Stimulated activated CD4-positive, alpha-beta T cell treated with anti-CD3 and anti-CD28 coated beads, Interleukin-1b, Interleukin-23, amount 100 ng/mL, for 24 hours (primary cell): ENCODE data around the gene CYLD.

ENCODE experiments used
- DNase-seq, 4 experiments: peaks; one replicate each; pipeline ENCODE4 v3.0.0-alpha.2; 2020; ENCODE audit warnings: low read depth in 4 of 4, low spot score in 1 of 4

Gene CYLD

DNA sequence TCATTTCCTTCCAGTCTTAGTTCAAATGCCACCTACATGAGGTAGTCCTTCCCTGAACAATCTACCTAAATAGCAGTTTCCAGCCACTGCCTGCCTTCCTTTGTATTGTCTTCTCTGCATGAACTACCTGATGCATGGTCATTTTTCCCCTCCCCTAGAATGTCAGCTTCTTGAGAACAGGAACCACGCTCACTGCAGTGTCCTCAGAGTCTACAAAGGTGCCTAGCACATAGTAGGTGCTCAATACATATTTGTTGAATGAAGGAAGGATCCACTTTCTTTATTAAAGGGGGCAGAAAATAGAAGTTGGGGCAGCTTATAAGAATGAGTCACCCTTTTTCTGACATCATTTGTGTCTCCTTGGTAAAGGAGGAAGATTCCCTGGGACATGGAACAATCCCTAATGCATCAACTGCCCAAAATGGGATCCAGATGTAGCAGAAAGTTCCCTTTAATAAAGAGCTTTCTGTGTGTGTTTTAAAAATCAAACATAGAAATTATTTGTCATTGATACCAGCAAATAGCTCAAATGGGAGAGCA, 4.4 kb upstream of the CYLD start:
- no peak for DNase-seq

DNA sequence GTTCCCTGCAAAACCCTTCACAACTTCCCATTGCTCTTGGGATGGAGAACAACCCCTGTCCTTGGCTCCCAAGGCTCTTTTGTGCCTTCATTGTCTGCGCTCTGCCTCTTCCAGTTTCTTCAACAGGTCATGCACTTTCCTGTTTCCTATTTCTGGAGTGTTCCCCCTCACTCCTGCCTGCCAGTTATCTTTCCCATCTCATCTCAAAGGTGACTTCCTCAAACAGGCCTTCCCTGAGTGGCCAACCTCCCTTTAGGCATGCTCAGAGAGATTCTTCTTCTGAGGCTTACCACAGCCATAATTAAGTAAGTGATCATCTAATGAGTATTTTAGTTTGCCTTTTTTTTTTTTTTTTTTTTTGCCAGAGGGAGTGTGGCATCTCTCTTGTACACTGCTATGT, 2.9 kb upstream of the CYLD start:
- no peak for DNase-seq

DNA sequence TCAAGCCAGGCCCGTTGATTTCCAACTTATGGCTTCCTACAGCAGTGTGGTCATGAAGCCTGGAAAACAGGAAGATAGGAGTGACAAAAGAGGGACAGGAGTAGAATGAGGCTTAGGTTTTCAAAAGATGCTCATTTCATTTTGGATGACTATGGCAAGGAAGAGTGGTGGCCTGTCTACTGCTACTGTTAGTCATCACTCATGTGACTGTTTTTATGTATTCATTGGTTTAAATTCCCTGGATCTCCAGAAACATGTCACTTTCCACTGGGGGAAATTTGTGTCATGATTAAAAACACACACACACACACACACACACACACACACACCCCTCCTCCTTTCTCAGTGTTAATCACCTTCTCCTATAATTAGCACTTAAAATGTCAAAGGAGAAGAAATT, 1.1 kb upstream of the CYLD start:
- no peak for DNase-seq

DNA sequence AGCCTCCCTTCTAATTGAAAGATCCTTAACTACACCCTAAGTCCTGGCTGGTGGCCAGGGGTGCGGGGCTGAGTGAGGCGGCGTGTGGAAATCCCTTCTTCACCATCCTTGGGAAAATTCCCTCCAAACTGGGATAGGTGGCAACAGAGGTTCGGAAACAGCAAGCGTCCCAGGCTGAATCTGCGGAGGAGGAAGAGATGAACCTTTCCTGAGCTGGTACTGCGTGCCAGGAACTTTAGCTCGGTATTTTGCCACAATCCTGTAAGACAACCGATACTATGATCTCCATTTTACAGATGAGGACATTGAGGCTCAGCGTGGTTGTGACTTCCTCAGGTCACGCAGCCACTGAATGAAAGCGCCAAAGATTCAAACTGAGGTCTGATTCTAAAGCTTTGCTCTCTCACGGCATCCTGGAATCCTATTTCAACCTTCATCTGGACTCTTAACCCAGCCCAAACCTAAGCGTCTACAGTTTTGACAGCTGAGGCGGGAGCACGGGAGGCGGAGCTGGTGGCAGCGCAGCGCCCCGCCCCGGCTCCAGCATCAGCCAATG, 583 bp upstream of the CYLD start:
- DNase-seq, result no peak

DNA sequence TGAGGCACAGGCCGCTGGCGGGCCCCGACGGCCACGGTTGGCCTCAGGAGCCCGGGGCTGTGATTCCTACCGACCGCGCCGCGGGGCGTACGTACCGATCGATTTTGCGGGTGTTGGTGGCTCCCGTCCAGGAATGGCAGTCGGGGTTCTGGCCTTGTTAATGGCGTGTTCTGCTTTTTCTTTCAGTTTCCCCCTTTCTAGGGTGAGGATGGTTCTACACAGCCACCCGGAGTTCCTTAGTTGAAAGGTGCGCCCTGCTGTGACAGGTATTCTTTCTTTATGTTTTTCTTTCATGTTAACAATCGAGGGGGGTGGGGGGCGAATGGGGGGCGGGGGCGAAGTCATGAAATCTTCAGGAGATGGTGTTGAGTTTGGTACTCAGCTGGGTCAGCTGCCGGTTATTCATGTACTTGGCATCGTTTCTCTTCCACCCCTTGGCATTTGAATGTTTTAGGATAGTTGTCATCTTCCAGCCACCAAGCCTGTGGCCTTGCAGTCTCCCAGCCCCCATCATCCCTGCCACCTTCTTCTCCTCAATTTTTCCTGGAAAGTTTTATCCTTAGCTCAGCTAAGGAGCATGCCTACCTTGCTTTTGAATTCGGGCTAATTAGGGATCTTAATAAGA, 802 bp downstream of the CYLD start:
- DNase-seq, result peak in 2 of 4 experiments; percentile 16 to 21

DNA sequence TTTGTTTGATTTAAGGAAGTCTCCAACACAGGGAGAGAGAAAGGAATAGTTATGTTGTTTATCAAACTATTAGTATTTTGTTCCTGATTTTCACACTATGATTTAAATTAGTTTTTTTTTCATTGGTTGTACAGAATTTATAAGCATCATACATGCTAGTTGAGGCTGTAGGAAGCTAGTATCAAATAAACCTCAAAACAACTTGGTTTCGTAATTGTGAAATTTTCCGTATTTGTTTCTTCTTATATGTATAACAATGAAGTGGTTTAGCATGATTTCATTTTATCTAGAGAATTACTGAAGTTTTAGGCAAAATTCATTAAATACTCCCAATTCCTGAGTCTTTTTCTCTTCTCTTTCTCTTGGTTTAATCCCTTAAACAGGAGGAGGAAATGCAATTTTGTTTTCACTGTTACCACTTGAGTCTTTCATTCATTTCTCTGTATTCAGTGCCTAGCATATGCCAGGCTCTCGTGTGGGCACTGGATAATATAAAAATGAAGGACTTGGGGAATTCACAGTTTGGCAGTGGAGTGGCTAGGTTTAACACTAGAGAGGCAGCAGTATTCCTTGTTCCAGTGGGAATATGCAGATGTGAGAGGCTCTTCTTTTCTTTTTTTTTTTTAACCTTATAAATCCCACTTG, 1.8 kb downstream of the CYLD start:
- no peak for DNase-seq

DNA sequence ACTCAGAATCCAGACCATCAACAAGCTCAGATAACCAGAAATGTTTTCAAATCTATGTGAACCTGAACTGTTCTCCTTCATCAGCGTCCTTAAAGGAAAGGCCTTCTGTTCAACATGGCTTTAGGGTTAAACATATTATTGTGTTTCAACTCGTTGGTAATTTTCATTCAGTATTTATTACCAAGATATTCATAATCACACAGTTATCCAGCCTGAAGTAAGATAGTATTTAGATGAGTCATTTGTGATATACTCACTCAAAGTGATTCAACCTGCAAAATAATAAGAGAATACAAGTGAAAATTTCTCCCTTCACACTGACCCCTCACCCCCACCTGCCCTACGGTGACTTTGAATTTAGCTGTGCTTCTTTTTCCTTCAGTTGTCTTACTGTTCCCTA, 3.0 kb downstream of the CYLD start:
- DNase-seq, result no peak

DNA sequence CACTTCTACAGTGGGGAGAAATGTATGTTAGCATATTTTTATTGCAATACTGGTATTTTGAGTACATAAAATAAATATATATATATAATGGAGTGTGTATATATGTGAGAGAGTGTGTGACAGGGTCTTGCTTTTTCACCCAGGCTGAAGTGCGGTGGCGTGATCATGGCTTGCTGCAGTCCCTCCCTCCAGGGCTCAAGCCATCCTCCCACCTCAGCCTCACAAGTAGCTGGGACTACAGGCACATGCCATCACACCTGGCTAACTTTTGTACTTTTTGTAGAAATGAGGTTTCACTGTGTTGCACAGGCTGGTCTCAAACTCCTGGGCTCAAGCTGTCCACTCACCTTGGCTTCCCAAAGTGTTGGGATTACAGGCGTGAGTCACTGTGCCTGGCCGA, 4.1 kb downstream of the CYLD start:
- DNase-seq, result no peak

DNA sequence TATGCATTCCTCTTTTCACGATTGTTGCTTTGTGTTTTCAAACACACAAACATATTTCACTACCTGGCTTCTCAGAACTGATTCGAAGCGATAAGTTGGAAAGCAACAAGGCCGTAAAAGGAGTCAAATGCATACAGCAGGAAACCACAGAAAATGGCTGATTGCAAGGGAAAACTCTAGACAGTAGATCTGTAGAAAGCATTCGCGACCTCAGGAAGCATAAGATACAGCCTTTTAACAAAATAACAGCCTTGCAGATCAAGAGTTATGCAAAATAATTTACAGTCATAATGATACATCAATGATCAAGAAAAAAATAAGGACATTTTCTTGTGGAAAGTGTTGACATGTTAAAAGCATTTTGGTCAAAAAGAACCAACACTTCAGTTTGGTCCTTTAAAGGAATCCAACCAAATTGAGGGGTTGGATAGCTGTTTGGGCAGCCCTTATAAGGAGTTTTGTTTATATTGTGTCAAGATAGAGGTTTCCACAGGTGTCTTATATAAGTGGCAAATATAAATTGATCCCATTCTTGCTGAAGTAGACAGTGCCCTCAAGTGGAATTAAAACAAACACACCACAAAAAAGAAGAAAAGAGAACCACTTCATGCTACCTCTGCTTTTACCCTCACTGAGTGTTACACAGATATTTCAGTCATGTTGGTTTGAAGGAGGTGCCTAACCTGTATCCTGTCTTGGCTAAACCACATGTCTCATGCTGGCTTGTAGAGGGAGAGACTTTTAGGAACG, 5.5 kb downstream of the CYLD start:
- DNase-seq, result no peak

DNA sequence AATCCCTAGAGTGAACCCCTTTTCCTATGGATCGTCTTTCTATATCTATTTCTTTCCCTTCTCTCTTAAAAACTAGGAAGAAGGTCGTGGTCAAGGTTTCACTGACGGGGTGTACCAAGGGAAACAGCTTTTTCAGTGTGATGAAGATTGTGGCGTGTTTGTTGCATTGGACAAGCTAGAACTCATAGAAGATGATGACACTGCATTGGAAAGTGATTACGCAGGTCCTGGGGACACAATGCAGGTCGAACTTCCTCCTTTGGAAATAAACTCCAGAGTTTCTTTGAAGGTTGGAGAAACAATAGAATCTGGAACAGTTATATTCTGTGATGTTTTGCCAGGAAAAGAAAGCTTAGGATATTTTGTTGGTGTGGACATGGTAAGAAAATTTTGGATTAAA, 9.6 kb downstream of the CYLD start:
- DNase-seq, result no peak

DNA sequence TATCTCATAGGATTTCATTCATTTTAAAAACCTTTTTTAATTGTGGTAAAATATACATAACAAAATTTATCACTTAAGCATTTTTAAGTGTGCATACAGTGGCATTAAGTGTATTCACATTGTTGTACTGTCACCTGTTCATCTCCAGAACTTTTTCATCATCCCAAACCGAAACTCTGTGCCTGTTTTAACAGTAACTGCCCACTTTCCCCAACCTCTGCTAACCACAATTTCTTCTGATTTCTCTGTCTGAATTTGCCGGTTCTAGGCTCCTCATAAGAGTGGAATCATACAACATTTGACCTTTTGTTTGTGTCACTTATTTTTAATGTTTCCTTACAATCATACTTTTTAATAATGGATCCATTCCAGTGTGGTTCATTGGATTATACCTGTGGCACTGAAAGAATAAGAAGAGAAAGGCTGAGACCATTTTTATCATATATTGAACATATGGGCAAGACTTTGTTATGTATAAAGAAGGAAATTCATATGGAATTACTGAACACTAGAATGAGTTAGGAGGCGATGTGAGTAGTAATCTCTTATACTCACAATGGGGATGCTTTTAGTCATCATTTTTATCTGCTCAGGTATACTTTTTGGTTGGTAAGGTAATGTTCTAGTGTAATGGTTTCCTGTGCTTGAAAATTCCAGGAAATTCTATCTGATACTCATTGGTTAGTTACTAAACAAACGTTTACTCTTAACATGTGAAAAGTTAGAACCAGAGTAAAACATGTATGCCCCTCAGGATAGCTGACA, 10.8 kb downstream of the CYLD start:
- DNase-seq, result no peak

DNA sequence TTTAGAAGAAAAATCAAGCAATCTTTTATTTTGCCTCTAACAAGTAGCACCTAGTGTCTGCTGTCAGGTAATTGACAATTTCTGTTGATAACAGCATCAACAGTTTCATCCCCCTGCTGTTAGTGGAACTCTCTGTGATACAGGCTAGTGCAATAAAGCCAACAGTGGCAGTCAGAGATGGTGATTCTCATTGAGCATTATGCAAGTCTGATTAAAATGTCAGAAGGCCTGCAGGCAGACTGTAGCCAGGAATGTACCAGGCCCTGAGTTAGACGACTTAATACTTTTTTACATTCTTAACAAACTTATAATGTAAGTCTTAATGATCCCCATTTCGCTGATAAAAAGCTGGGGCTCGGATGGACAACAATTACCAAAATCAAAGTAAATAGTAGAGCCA, 14.6 kb downstream of the CYLD start:
- no peak for DNase-seq

DNA sequence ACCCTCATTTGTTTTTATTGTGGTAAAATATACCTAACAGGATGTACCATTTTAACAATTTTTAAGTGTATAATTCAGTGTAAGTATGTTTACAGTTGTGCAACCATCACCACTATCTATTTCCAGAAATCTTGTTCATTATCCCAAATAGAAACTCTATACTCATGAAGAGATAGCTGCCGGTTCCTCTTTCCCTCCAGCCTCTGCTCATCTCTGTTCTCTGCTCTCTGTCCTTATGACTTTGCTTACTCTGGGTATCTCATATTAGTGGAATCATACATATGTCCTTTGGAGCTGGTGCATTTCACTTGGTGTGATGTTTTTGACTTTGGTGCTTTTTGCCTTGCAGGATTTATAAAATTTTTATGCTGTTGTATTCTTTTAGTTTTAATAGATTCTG, 19.4 kb downstream of the CYLD start:
- DNase-seq, result no peak

DNA sequence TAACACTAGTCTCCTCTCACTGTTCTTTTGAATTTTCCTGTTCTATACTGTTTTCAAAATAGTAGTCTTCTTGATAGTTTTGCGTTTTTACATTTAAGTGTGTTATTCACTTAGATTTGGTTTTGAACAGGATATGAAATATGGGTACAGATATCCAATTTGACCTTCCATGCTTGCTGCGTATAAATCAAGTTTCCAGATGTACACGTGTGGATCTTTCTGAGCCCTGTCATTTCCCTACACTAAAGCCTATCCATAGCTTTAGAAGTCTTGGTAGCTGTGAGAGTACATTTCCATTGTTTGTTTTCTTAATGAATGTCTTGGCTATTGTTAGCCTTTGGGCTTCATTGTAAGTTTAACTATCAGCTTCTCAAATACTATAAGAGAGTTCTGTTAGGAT, 20.4 kb downstream of the CYLD start:
- DNase-seq, result no peak

DNA sequence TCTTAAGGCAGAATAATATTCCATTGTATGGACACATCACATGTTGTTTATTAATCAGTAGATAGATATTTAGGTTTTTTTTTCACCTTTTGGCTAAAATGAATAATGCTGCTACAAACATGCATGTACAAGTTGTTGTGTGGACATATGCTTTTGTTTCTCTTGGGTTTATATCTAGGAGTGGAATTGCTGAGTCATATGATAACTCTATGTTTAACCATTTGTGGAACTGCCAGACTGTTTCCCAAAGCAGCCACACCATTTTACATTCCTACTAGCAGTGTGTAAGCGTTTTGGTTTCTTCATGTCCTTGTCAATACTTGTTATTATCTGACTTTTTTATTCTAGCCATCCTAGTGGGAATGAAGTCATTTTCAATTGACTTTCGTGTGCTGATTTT, 21.3 kb downstream of the CYLD start:
- DNase-seq, result no peak

DNA sequence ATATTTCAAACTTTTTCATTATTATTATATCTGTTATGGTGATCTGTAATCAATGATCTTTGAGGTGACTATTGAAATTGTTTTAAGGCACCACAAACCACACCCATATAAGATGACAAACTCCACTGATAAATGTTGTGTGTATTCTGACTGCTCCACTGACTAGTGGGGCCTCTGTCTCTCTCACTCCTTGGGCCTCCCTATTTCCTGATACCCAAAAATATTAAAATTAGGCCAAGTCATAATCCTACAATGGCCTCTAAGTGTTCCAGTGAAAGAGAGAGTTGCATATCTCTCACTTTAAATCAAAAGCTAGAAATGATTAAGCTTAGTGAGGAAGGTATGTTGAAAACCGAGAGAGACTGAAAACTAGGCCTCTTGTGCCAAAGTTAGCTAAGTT, 23.4 kb downstream of the CYLD start:
- no peak for DNase-seq

DNA sequence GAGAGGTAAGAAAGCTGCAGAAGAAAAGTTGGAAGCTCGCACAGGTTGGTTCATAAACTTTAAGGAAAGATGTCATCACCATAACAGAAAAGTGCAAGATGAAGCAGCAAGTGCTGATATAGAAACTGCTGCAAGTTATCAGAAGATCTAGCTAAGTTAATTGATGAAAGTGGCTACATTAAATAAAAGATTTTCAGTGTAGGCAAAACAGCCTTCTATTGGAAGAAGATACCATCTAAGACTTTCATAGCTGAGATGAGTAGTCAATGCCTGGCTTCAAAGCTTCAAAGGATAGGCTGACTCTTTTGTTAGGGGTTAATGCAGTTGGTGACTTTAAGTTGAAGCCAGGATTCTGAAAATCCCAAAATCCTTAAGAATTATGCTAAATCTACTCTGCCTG, 24.0 kb downstream of the CYLD start:
- DNase-seq, result no peak

DNA sequence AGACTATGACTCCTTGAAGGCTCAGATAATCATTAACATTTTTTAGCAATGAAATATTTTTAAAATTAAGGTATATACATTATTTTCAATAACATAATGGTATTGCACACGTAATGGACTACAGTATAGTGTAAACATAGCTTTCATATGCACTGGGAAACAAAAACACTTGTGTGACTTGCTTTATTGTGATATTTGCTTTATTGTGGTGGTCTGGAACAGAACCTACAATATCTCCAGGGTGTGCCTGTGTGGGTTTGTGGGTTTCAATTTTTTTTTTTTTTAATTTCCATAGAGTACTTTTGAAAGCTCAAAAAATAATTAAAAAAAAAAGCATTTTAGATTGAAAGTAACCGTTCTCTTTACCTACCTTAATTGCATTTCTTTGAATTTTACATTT, 25.3 kb downstream of the CYLD start:
- no peak for DNase-seq

DNA sequence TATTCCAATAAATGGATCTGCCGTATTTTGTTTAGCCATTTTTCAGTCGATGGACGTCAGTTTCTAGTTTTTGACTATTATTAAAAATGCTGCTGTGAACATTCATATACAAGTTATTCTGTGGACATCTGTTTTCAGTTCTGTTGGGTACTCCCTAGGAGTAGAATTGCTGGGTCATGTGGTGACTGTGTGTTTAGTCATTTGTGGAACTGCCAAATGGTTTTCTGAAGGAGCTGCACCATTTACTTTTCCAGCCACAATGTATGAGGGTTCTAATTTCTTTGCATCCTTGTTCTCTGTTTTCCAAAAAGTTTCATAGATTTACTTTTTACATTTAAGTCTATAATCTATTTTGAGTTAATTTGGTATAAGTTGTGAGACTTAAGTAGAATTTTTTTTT, 29.5 kb downstream of the CYLD start:
- no peak for DNase-seq

DNA sequence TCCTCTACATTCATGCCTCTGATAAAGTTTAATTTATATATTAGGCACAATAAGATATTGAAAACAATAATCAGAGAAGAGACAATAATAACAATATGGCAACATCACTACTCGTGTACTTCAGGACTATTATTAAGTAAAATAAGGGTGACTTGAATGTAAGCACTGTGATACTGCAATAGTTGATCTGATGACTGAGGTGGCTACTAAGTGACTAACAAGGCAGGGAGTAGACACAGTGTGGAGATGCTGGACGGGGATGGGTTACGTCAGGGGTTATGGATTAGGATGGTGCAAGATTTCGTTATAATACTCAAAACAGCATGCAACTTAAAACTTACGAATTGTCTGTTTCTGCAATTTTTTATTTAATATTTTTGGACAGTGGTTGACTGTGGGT, 32.5 kb downstream of the CYLD start:
- no peak for DNase-seq

DNA sequence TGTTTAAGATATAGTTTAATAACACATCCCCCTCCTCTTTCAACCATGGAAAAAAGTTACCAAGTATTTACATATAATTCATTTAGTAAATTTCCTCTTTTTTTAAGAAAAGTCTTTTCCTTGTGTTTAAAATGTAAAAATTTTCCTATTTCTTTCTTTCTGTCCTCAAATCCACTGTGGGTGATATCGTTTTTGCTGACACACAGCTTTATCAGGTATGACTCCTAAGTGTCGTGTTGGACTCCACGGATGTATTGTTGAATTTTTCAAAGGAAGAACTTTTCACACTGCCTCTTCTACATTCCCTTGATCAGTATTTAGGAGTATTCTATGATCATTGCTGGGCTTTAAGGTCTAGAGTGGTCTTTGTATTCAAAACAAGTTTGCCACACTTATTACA, 33.1 kb downstream of the CYLD start:
- no peak for DNase-seq
